Body of pancreas (tissue), 4 donors: ENCODE measurements around the gene ABCA5. TPM values are rescaled to one million over a fixed set of nuclear protein-coding genes. Genes with fewer than 3 reads are reported as not detected.

ENCODE experiments used
- ATAC-seq: fragments of 150-250 bp; one replicate; pipeline ENCODE4 v1.9.1; 2016
- DNase-seq, 4 donors: peaks; one replicate each; pipeline ENCODE4 v3.0.0-alpha.2; 2019
- H3K27ac ChIP-seq, 4 donors: fragments of 200-600 bp; sonication (generic); 1 replicate in 3 of 4; 2 replicates in 1 of 4; pipeline versions ENCODE4 v1.5.1 to v1.6.1; 2016 to 2019; ENCODE audit warnings: mild to moderate bottlenecking in 1 of 4, mixed read lengths in 1 of 4, moderate library complexity in 1 of 4
- H3K27me3 ChIP-seq, 2 donors: fragments of 200-600 bp; sonication (generic); one replicate each; pipeline ENCODE4 v1.6.0; 2016; ENCODE audit warnings: mild to moderate bottlenecking in 1 of 2
- H3K36me3 ChIP-seq, 2 donors: fragments of 200-600 bp; sonication (generic); replicated peaks in 1 of 2; 2 replicates each; pipeline ENCODE4 v1.5.1; 2016; ENCODE audit warnings: low read depth in 2 of 2; ENCODE audit not compliant: insufficient read depth in 1 of 2
- H3K4me1 ChIP-seq: fragments of 200-600 bp; sonication (generic); one replicate; pipeline ENCODE4 v1.6.0; 2016
- H3K4me3 ChIP-seq, 2 donors: fragments of 200-600 bp; sonication (generic); 1 replicate in 1 of 2; 2 replicates in 1 of 2; pipeline ENCODE4 v1.5.1; 2016 to 2019
- H3K9me3 ChIP-seq, 3 donors: fragments of 200-600 bp; sonication (generic); 1 replicate in 2 of 3; 2 replicates in 1 of 3; pipeline ENCODE4 v1.5.1; 2016
- CTCF ChIP-seq, 7 experiments: fragments of 450-650 bp in 4 of 7; fragments of 200-600 bp in 3 of 7; sonication (generic) in 3 of 7; IDR thresholded peaks; one replicate each; pipeline ENCODE4 v1.5.1; 2016 to 2019; ENCODE audit warnings: antibody characterized with exemption in 7 of 7
- POLR2A ChIP-seq, 3 donors: fragments of 450-650 bp; IDR thresholded peaks; one replicate each; pipeline ENCODE4 v1.6.1; 2016; ENCODE audit warnings: antibody characterized with exemption in 3 of 3, mild to moderate bottlenecking in 2 of 3
- WGBS, 2 donors: methylation state at CpG; one replicate each; pipeline ENCODE4 v1.1.5; 2017; 5-methylcytosine and 5-hydroxymethylcytosine counted together
- intact Hi-C: fragments of 100-400 bp; cut with DNase I; formaldehyde crosslinking; loops from one replicate; pipeline ENCODE4 v1.15.1; 2023
- total RNA-seq, 2 donors: library from RNA; depleted of rRNA; stranded (reverse); fragments of >200 nt; gene quantifications; one replicate each; pipeline ENCODE4 v1.1.0, GENCODE V29; 2016

Gene ABCA5
- total RNA-seq, result 100 to 1,000 TPM in 1 of 2 donors, 10 to 100 TPM in 1; 93.4 to 104 TPM

- intact Hi-C loops, result no loop called here
- Histone ChIP-seq H3K4me1 (peaks cover 29% of the 10 kb centered on the region), H3K9me3 (no peaks in the 10 kb centered on the region), H3K36me3 (no peaks in the 10 kb centered on the region), H3K4me3 (peak within 1 kb of the TSS; percentile 30 to 89), H3K27me3 (no peaks in the 10 kb centered on the region), H3K27ac (peak within 1 kb of the TSS; percentile 74 to 98 (median 96))
- 1% methylated on average over 18 to 71 of the region's 74 CpGs for whole genome bisulfite sequencing, 2 donors
- DNase-seq (peak; percentile 93 to 97 (median 94)), ATAC-seq (peak; percentile 95)
- TF ChIP-seq CTCF (IDR thresholded peaks at IDR 0.05) (no peak), POLR2A (IDR thresholded peaks at IDR 0.05) (peak; percentile 93 to 94 (median 94))
Observed at GRCh38 chr17:69327060-69327831, at the start of gene ABCA5. TSS of gene ABCA5 (minus strand) at chr17:69327133. CDS start at chr17:69314415, 12,718 bp downstream.

GRCh38 chr17:69375229-69375628 lies 48.3 kb upstream of the ABCA5 start:
- ATAC-seq (no peak), DNase-seq (no peak)
- intact Hi-C loops, result no loop called here
- no peaks in the 10 kb centered on the region for H3K4me1 ChIP-seq
- H3K4me3 ChIP-seq, result no peak overlapping the region
- TF ChIP-seq CTCF (IDR thresholded peaks at IDR 0.05) (no peak), POLR2A (IDR thresholded peaks at IDR 0.05) (no peak)
- H3K9me3 ChIP-seq, result no peaks in the 10 kb centered on the region
- H3K27ac ChIP-seq, result no peak overlapping the region
- 70 to 81% methylated on average over 2 of the region's 2 CpGs for WGBS, 2 donors
- no peaks in the 10 kb centered on the region for H3K36me3 ChIP-seq
- no peaks in the 10 kb centered on the region for H3K27me3 ChIP-seq

- Histone ChIP-seq H3K4me3 (no peak overlapping the region), H3K4me1 (no peaks in the 10 kb centered on the region), H3K36me3 (no peaks in the 10 kb centered on the region), H3K27me3 (no peaks in the 10 kb centered on the region), H3K9me3 (no peaks in the 10 kb centered on the region), H3K27ac (no peak overlapping the region)
- intact Hi-C loops, result no loop called here
- 59 to 63% methylated on average over 2 of the region's 2 CpGs for WGBS, 2 donors
- ATAC-seq (no peak), DNase-seq (no peak)
- no peak for TF ChIP-seq POLR2A (IDR thresholded peaks at IDR 0.05)
- TF ChIP-seq CTCF (IDR thresholded peaks at IDR 0.05), result no peak
Observed at GRCh38 chr17:69373069-69373468, 46.1 kb upstream of the ABCA5 start.

GRCh38 chr17:69367298-69367697 lies 40.4 kb upstream of the ABCA5 start:
- no peaks in the 10 kb centered on the region for H3K9me3 ChIP-seq
- no peak for DNase-seq
- no peaks in the 10 kb centered on the region for H3K27me3 ChIP-seq
- no peak overlapping the region for H3K27ac ChIP-seq
- no peak overlapping the region for H3K4me3 ChIP-seq
- WGBS, 2 donors, result 69 to 74% methylated on average over 3 of the region's 3 CpGs
- no peaks in the 10 kb centered on the region for H3K36me3 ChIP-seq
- intact Hi-C loops, result no loop called here
- TF ChIP-seq POLR2A (IDR thresholded peaks at IDR 0.05), result no peak
- no peak for TF ChIP-seq CTCF (IDR thresholded peaks at IDR 0.05)
- H3K4me1 ChIP-seq, result no peaks in the 10 kb centered on the region
- ATAC-seq, result no peak
